Kidney (tissue), 22 donors: ENCODE results near the gene ARSH. TPM values are rescaled to one million over a fixed set of nuclear protein-coding genes. Genes with fewer than 3 reads are reported as not detected.

ENCODE experiments used
- DNase-seq, 5 donors: peaks; one replicate each; pipeline ENCODE4 v3.0.0-alpha.2; 2013 to 2020
- FAIRE-seq: peaks from 2 replicates; lab custom pipeline; 2012; peaks lifted over from hg19 to GRCh38; lab: Jason Lieb, UNC
- H3K27ac ChIP-seq, 2 donors: one replicate each; pipeline ENCODE4 v1.7.0; 2013; ENCODE audit warnings: low read depth in 2 of 2, low read length in 2 of 2, inconsistent platforms in 1 of 2
- H3K27me3 ChIP-seq: one replicate; pipeline ENCODE4 v1.7.1; 2013; ENCODE audit warnings: low read length, inconsistent platforms; ENCODE audit not compliant: control insufficient read depth, insufficient read depth
- H3K36me3 ChIP-seq, 3 donors: one replicate each; pipeline versions ENCODE4 v1.7.0 to v1.7.1; 2013; ENCODE audit warnings: low read length in 3 of 3, control low read depth in 1 of 3, inconsistent platforms in 1 of 3; ENCODE audit not compliant: insufficient read depth in 3 of 3, control insufficient read depth in 2 of 3
- H3K4me1 ChIP-seq, 3 donors: one replicate each; pipeline versions ENCODE4 v1.7.0 to v1.7.1; 2013; ENCODE audit warnings: low read length in 3 of 3, inconsistent platforms in 1 of 3, low read depth in 1 of 3; ENCODE audit not compliant: control insufficient read depth in 2 of 3, insufficient read depth in 2 of 3
- H3K4me3 ChIP-seq, 3 donors: one replicate each; pipeline versions ENCODE4 v1.7.0 to v1.8.1; 2013; ENCODE audit warnings: low read length in 3 of 3, control low read depth in 1 of 3, inconsistent platforms in 1 of 3
- H3K9ac ChIP-seq, 3 donors: one replicate each; pipeline versions ENCODE4 v1.7.0 to v1.7.1; 2013; ENCODE audit warnings: low read length in 3 of 3, control low read depth in 1 of 3, inconsistent platforms in 1 of 3
- H3K9me3 ChIP-seq, 3 donors: one replicate each; pipeline versions ENCODE4 v1.7.0 to v1.7.1; 2013; ENCODE audit warnings: low read length in 3 of 3, control low read depth in 1 of 3, inconsistent platforms in 1 of 3; ENCODE audit not compliant: control insufficient read depth in 2 of 3, insufficient read depth in 1 of 3
- intact Hi-C: fragments of 100-400 bp; cut with DNase I; formaldehyde crosslinking; loops from one replicate; pipeline ENCODE4 v1.11.1; 2022
- long read RNA-seq, 10 donors: library from polyadenylated mRNA in 1 of 10; unstranded in 1 of 10; transcript quantifications; one replicate each; pipeline ENCODE4 v2.0.0 and lab custom pipeline, GENCODE V29; 2021 to 2026
- polyA plus RNA-seq: library from polyadenylated mRNA; stranded (reverse); fragments of 350-450 nt; fragmentation: Illumina TruSeq; extraction: RNeasy Lipid Tissue Mini Kit (QIAGEN cat#74804); gene quantifications from one replicate; pipeline ENCODE4 v1.2.3, GENCODE V29; 2014; ENCODE audit warnings: low read depth, low replicate concordance; ENCODE audit not compliant: insufficient read depth
- total RNA-seq: library from RNA; stranded (reverse); fragmentation: NEBNext Ultra II Directional; extraction: Animal tissue kit (Norgen Biotek cat#: 25700); gene quantifications from one replicate; pipeline ENCODE4 v1.2.1, GENCODE V29; 2021
- TF ChIP-seq, protein P1 (sequence below): IDR thresholded peaks from 3 replicates; pipeline ENCODE4 v1.5.1; 2012; ENCODE audit warnings: mild to moderate bottlenecking, moderate library complexity, borderline replicate concordance; ENCODE audit not compliant: insufficient read depth; ENCODE audit errors: extremely low read depth
- donor health status: control.
- donor health status: control.
- donor health status: control.
- donor health status: control.
- donor health status: control.
- donor health status: DM: yes; HTN: yes; CAD: no.
- donor health status: Normal renal cell carcinoma (clear cell type).

Gene ARSH, protein sequence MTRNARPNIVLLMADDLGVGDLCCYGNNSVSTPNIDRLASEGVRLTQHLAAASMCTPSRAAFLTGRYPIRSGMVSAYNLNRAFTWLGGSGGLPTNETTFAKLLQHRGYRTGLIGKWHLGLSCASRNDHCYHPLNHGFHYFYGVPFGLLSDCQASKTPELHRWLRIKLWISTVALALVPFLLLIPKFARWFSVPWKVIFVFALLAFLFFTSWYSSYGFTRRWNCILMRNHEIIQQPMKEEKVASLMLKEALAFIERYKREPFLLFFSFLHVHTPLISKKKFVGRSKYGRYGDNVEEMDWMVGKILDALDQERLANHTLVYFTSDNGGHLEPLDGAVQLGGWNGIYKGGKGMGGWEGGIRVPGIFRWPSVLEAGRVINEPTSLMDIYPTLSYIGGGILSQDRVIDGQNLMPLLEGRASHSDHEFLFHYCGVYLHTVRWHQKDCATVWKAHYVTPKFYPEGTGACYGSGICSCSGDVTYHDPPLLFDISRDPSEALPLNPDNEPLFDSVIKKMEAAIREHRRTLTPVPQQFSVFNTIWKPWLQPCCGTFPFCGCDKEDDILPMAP
- total RNA-seq (not detected), polyA plus RNA-seq (not detected)
- long read RNA-seq, donor 1, result 0 reads
- long read RNA-seq, donor 2, result 0 reads
- long read RNA-seq, donor 3, result 0 reads
- long read RNA-seq, donor 4, result 0 reads
- long read RNA-seq, donor 5, result 0 reads
- long read RNA-seq, donor 6, result 0 reads
- long read RNA-seq, donor 7, partial matches to known transcripts, result 0 of 1 reads
- long read RNA-seq, donor 7, other reads (novel, unspliced or antisense), result 1 of 1 reads
- long read RNA-seq, donor 8, result 0 reads
- long read RNA-seq, donor 9, result 0 reads
- long read RNA-seq, donor 10, result 0 reads

DNA sequence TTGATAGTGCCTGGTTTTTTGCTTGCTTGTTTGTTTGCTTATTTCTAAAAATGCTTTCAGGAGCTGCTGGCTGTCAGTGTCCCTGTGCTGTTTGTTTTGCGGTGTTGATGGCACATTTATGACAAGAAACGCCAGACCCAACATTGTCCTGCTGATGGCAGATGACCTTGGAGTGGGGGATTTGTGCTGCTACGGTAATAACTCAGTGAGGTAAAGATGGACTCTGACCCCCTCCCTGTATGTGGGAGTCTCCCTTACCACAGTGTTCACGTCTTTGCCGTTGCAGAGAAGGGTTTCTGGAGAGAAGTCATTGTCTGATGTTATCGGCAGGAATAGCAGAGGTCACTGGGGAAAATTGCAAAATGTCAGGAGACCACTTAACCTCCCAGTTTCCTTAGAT is at the start of gene ARSH:
Gene ARSH, plus strand, starts transcription at position 52 of the 400 bp plus-strand sequence. Its CDS starts 67 bp downstream, at position 119.
- no peak for FAIRE-seq
- TF ChIP-seq, protein P1, sequence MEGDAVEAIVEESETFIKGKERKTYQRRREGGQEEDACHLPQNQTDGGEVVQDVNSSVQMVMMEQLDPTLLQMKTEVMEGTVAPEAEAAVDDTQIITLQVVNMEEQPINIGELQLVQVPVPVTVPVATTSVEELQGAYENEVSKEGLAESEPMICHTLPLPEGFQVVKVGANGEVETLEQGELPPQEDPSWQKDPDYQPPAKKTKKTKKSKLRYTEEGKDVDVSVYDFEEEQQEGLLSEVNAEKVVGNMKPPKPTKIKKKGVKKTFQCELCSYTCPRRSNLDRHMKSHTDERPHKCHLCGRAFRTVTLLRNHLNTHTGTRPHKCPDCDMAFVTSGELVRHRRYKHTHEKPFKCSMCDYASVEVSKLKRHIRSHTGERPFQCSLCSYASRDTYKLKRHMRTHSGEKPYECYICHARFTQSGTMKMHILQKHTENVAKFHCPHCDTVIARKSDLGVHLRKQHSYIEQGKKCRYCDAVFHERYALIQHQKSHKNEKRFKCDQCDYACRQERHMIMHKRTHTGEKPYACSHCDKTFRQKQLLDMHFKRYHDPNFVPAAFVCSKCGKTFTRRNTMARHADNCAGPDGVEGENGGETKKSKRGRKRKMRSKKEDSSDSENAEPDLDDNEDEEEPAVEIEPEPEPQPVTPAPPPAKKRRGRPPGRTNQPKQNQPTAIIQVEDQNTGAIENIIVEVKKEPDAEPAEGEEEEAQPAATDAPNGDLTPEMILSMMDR, result no peak
- Histone ChIP-seq H3K27ac (no peak within 1 kb of the TSS), H3K4me1 (no peaks in the 10 kb centered on the region), H3K36me3 (no peaks in the 10 kb centered on the region), H3K27me3 (no peaks in the 10 kb centered on the region), H3K9me3 (no peaks in the 10 kb centered on the region), H3K9ac (no peak within 1 kb of the TSS), H3K4me3 (no peak within 1 kb of the TSS)
- DNase-seq, result no peak
- intact Hi-C loops, result no loop called here

DNA sequence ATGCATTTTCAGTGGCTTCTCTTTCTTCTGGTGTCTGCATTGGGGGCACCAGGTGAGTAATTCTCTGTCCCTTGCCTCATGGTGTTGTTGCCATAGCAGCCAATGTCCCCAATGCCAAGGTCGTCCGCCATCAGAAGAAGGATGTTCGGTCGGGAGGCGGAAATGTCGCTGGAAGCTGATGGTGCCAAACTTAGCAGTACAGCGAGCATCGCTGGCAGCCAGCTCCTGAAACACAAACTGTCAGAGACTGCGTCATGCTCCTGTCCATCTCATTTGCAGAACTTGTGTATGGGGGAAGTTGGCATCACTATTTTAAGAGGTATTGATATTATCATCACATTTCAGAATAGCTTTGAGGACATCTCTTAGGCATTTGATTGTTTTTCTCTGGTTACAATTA is 48.1 kb upstream of the ARSH start:
- Histone ChIP-seq H3K27me3 (no peaks in the 10 kb centered on the region), H3K4me1 (no peaks in the 10 kb centered on the region), H3K27ac (no peak overlapping the region), H3K9ac (no peak overlapping the region), H3K9me3 (no peaks in the 10 kb centered on the region), H3K36me3 (peaks cover 0 to 7% (median 0%) of the 10 kb centered on the region in 3 donors), H3K4me3 (no peak overlapping the region)
- FAIRE-seq (no peak), DNase-seq (peak in 1 of 5 donors; percentile 27)
- intact Hi-C loops, result no loop called here
- TF ChIP-seq, protein P1, result no peak

DNA sequence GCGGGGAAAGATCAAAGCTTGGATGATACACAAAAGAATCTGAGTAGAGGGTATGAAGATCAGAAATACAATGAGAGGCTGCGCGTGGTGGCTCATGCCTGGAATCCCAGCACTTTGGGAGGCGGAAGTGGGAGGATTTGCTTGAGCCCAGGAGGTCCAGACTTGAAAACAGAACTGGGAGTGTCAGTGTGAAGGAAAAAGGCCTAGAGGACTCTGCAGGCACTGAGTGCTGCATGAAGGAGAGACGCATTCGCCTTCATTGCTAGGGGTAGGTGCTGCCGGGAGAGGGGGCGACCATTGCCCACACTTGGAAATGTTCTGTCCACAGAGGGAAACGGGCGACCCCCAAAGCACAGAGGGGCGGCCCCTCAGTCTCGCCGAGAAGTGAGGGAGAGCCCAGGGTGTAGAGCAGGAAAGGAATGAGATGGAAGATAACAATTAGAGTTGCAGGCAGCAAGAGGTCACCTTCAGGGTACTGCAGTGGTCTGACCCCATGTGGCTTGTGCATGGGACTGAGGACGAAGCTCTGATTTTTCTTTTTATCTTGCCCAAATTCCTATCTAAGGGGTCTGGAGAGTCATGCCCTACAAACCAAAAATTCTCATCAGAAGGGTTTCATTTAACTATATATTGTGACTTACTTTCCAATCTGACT is 45.4 kb upstream of the ARSH start:
- H3K4me3 ChIP-seq, result no peak overlapping the region
- H3K27ac ChIP-seq, result no peak overlapping the region
- H3K4me1 ChIP-seq, result no peaks in the 10 kb centered on the region
- H3K36me3 ChIP-seq, result peaks cover 0 to 3% (median 0%) of the 10 kb centered on the region in 3 donors
- no peaks in the 10 kb centered on the region for H3K9me3 ChIP-seq
- FAIRE-seq, result no peak
- intact Hi-C loops, result no loop called here
- DNase-seq, result no peak
- no peaks in the 10 kb centered on the region for H3K27me3 ChIP-seq
- H3K9ac ChIP-seq, result no peak overlapping the region
- TF ChIP-seq, protein P1, result no peak
